Subcutaneous abdominal adipose tissue (tissue), 5 donors: ENCODE data around the gene GRK2.

ENCODE experiments used
- H3K27ac ChIP-seq: one replicate; pipeline ENCODE4 v1.7.0; 2013; ENCODE audit warnings: low read depth, mild to moderate bottlenecking, inconsistent platforms, low read length, moderate library complexity
- H3K27me3 ChIP-seq, 5 donors: one replicate each; pipeline ENCODE4 v1.7.0; 2013; ENCODE audit warnings: low read length in 5 of 5, inconsistent platforms in 1 of 5; ENCODE audit not compliant: control insufficient read depth in 5 of 5, insufficient read depth in 4 of 5
- H3K36me3 ChIP-seq, 5 donors: one replicate each; pipeline ENCODE4 v1.7.0; 2013; ENCODE audit warnings: low read length in 5 of 5; ENCODE audit not compliant: control insufficient read depth in 5 of 5, insufficient read depth in 5 of 5
- H3K4me1 ChIP-seq, 5 donors: one replicate each; pipeline ENCODE4 v1.7.0; 2013; ENCODE audit warnings: low read length in 5 of 5, mild to moderate bottlenecking in 3 of 5, moderate library complexity in 1 of 5; ENCODE audit not compliant: control insufficient read depth in 5 of 5, insufficient read depth in 5 of 5
- H3K4me3 ChIP-seq, 5 donors: one replicate each; pipeline ENCODE4 v1.7.0; 2013; ENCODE audit warnings: low read length in 5 of 5, low read depth in 1 of 5
- H3K9ac ChIP-seq, 5 donors: one replicate each; pipeline ENCODE4 v1.7.0; 2013; ENCODE audit warnings: low read length in 5 of 5, mild to moderate bottlenecking in 4 of 5, moderate library complexity in 3 of 5
- H3K9me3 ChIP-seq, 5 donors: one replicate each; pipeline ENCODE4 v1.7.0; 2013; ENCODE audit warnings: low read length in 5 of 5; ENCODE audit not compliant: control insufficient read depth in 5 of 5
- donor health status: healthy.
- donor health status: healthy.
- donor health status: healthy.
- donor health status: healthy.
- donor health status: healthy.

GRK2 gene

GRCh38 chr11:67289226-67289650, 23.0 kb downstream of the GRK2 start, which contains the start of gene ANKRD13D:
ANKRD13D (plus strand) TSS chr11:67289303; CDS start chr11:67289461, 158 bp downstream.
- Histone ChIP-seq H3K9me3 (no peaks in the 10 kb centered on the region), H3K36me3 (peaks cover 0 to 50% (median 39%) of the 10 kb centered on the region in 5 donors), H3K27me3 (no peaks in the 10 kb centered on the region), H3K4me1 (peaks cover 9 to 69% (median 54%) of the 10 kb centered on the region in 5 donors), H3K9ac (peak within 1 kb of the TSS; percentile 17 to 80 (median 65)), H3K4me3 (peak within 1 kb of the TSS; percentile 45 to 80 (median 77)), H3K27ac (peak within 1 kb of the TSS; percentile 97)

- H3K27ac ChIP-seq: no peak overlapping the region
- no peaks in the 10 kb centered on the region for H3K9me3 ChIP-seq
- peak overlapping the region in 3 of 5 donors; percentile 35 to 80 (median 53) for H3K9ac ChIP-seq
- H3K36me3 ChIP-seq: peaks cover 0 to 46% (median 33%) of the 10 kb centered on the region in 5 donors
- no peaks in the 10 kb centered on the region for H3K27me3 ChIP-seq
- peak overlapping the region; percentile 53 to 74 (median 70) for H3K4me3 ChIP-seq
- peaks cover 9 to 65% (median 54%) of the 10 kb centered on the region in 5 donors for H3K4me1 ChIP-seq
Observed at GRCh38 chr11:67289651-67290479, 23.6 kb downstream of the GRK2 start.

- Histone ChIP-seq H3K4me3 (peak overlapping the region in 3 of 5 donors; percentile 53 to 74 (median 68)), H3K9me3 (peaks cover 0 to 5% (median 2%) of the 10 kb centered on the region in 5 donors), H3K9ac (peak overlapping the region in 1 of 5 donors; percentile 53), H3K36me3 (peaks cover 1 to 38% (median 25%) of the 10 kb centered on the region in 5 donors), H3K27me3 (no peaks in the 10 kb centered on the region), H3K27ac (no peak overlapping the region), H3K4me1 (peaks cover 9 to 58% (median 50%) of the 10 kb centered on the region in 5 donors)
Observed at GRCh38 chr11:67290801-67291200, 24.5 kb downstream of the GRK2 start.

- H3K4me3 ChIP-seq: peak overlapping the region in 1 of 5 donors; percentile 22
- no peak overlapping the region for H3K27ac ChIP-seq
- peaks cover 9 to 50% (median 41%) of the 10 kb centered on the region in 5 donors for H3K4me1 ChIP-seq
- H3K27me3 ChIP-seq: no peaks in the 10 kb centered on the region
- H3K36me3 ChIP-seq: peaks cover 5 to 29% (median 24%) of the 10 kb centered on the region in 5 donors
- peaks cover 0 to 9% (median 5%) of the 10 kb centered on the region in 5 donors for H3K9me3 ChIP-seq
- no peak overlapping the region for H3K9ac ChIP-seq
Observed at GRCh38 chr11:67291481-67292381, 25.5 kb downstream of the GRK2 start.

- peaks cover 5 to 25% (median 20%) of the 10 kb centered on the region in 5 donors for H3K36me3 ChIP-seq
- peaks cover 0 to 9% (median 5%) of the 10 kb centered on the region in 5 donors for H3K9me3 ChIP-seq
- H3K4me1 ChIP-seq: peaks cover 6 to 41% (median 33%) of the 10 kb centered on the region in 5 donors
- no peaks in the 10 kb centered on the region for H3K27me3 ChIP-seq
- no peak overlapping the region for H3K4me3 ChIP-seq
- H3K27ac ChIP-seq: no peak overlapping the region
- H3K9ac ChIP-seq: no peak overlapping the region
Observed at GRCh38 chr11:67292671-67293070, 26.4 kb downstream of the GRK2 start.

- no peak overlapping the region for H3K4me3 ChIP-seq
- peaks cover 2 to 37% (median 29%) of the 10 kb centered on the region in 5 donors for H3K4me1 ChIP-seq
- no peaks in the 10 kb centered on the region for H3K27me3 ChIP-seq
- no peak overlapping the region for H3K9ac ChIP-seq
- no peak overlapping the region for H3K27ac ChIP-seq
- H3K9me3 ChIP-seq: peaks cover 0 to 9% (median 5%) of the 10 kb centered on the region in 5 donors
- peaks cover 5 to 25% (median 20%) of the 10 kb centered on the region in 5 donors for H3K36me3 ChIP-seq
Observed at GRCh38 chr11:67293090-67293489, 26.8 kb downstream of the GRK2 start.

- Histone ChIP-seq H3K4me1 (peaks cover 0 to 16% (median 9%) of the 10 kb centered on the region in 5 donors), H3K9ac (no peak overlapping the region), H3K4me3 (no peak overlapping the region), H3K27me3 (no peaks in the 10 kb centered on the region), H3K9me3 (peaks cover 0 to 9% (median 5%) of the 10 kb centered on the region in 5 donors), H3K36me3 (peaks cover 5 to 45% (median 42%) of the 10 kb centered on the region in 5 donors), H3K27ac (no peak overlapping the region)
Observed at GRCh38 chr11:67295846-67296245, 29.6 kb downstream of the GRK2 start.

- Histone ChIP-seq H3K9ac (no peak overlapping the region), H3K36me3 (peaks cover 5 to 41% (median 39%) of the 10 kb centered on the region in 5 donors), H3K4me1 (peaks cover 2 to 26% (median 17%) of the 10 kb centered on the region in 5 donors), H3K27ac (no peak overlapping the region), H3K9me3 (peaks cover 0 to 9% (median 5%) of the 10 kb centered on the region in 5 donors), H3K4me3 (no peak overlapping the region), H3K27me3 (no peaks in the 10 kb centered on the region)
Observed at GRCh38 chr11:67298786-67299185, 32.5 kb downstream of the GRK2 start.

- H3K4me3 ChIP-seq: no peak overlapping the region
- H3K9ac ChIP-seq: no peak overlapping the region
- H3K36me3 ChIP-seq: peaks cover 5 to 39% (median 38%) of the 10 kb centered on the region in 5 donors
- no peak overlapping the region for H3K27ac ChIP-seq
- peaks cover 0 to 9% (median 5%) of the 10 kb centered on the region in 5 donors for H3K9me3 ChIP-seq
- no peaks in the 10 kb centered on the region for H3K27me3 ChIP-seq
- peaks cover 2 to 34% (median 26%) of the 10 kb centered on the region in 5 donors for H3K4me1 ChIP-seq
Observed at GRCh38 chr11:67299471-67300191, 33.4 kb downstream of the GRK2 start.
